ELF-1 (cell line): ENCODE data around the gene NET1.
"Not testable (repeated sequence)": the region's sequence is repeated elsewhere in the genome, so short reads cannot be mapped to it uniquely, and the experiment has no call there.

ENCODE experiments used
- DNase-seq: peaks from one replicate; pipeline ENCODE4 v3.0.0-alpha.2; 2016; ENCODE audit warnings: low read depth, low spot score

The NET1 gene

GRCh38 chr10:5464546-5464945 lies 52.2 kb downstream of the NET1 start:
- no peak for DNase-seq

- no peak for DNase-seq
These were observed 53.7 kb downstream of the NET1 start for GRCh38 chr10:5465976-5466450.

DNA sequence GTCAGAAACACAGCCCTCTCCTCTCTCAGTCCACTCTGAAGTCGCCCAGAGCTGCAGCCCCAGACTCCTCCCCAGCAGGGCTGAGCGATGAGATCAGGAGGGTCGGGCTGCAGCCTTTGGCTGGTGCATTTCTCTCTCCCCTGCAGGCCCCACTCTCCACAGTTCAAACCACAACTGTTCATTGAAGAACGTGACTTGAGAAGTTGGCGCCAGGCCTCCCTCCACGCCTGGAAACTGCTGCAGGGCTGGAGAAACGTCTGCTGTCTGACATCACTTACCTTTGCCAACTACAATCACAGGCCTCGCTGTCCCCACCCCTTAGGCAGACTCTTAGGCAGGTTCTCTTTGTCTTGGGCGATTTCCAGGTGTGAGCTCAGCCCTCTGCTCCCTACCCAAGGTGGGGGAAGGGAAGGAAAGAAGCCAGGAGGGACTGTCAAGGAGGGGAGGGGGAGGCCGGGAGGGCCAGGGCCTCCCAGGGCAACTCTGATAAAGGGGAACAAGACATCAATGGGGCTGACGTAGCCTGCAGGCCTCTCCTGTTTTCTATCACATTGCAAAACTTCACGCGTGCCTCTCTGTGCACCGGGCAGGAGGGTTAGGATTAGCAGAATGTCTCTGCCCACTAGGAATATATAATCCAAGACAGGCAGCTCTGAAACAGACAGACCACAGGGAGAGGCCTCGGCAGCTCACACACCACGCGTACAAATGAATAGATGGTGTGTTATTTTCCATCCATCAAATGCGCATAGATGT lies 54.3 kb downstream of the NET1 start:
- DNase-seq: peak; percentile 99

- no peak for DNase-seq
These were observed 54.8 kb downstream of the NET1 start for GRCh38 chr10:5467207-5467535.

DNA sequence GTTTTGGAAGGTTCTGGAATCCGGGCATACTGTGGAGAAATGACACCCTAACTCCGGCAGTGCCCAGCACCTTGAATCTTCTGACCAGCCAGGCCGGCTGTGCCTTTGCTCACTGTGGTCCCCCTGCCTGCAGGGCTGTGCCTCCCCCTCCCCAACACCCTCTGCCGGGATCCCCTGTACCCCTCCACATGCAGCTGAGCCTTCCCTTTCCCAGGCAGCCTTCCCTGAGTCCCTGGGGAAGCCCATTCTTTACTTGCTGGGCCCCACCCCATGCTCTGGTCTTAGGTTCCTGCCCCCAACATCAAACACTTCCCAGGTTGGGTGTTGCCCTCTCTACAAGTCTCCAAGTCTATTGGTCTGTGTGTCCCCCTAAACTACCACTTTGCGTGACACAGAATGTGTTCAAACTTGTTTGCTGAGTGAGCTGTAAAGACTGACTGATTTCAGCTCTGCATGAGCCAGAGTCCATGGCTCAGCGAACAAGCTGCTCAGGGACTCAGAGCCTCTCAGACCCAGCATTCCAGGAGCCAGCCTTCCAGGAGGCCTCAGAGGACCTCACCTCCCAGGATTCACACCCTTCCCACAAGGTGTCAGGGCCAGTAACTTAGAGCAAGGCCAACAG lies 55.4 kb downstream of the NET1 start:
- no peak for DNase-seq

DNA sequence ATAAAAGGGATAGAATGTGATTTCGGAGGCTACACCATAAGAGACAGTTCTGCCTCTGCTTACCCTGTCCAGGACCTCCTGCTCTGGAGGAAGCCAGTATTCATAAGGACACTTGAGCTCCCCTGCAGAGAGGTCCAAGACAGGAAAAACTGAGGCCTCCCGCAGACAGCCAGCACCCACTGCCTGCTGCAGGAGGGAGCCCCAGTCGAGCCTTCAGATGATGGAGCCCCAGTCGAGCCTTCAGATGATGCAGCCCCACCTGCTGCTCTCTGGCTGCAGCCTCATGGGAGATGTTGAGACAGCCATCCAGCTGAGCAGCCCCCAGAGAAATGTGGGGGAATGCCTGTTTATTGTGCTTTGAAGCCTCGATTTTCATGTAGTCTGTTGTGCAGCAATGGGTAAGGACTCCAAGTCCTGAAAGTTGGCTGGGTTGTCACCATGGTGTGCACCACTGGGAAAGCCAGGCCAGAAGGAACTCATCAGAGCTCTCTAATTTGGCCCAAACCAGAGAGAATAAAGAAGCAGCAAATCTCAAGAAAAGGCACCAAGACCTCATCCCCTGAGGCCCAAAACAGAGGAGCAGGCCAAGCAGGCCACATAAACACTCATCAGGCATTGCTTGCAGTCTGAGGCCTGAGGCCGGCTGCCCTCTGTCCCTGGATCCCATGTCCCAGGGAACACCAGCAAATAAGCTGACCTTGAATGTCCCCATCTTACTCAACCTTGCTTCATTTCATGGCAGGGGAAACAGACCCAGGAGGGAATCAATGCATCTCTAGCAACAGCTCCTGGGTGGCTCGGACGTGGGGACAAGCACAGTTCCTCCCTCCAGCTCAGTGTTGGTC lies 56.1 kb downstream of the NET1 start:
- no peak for DNase-seq

DNA sequence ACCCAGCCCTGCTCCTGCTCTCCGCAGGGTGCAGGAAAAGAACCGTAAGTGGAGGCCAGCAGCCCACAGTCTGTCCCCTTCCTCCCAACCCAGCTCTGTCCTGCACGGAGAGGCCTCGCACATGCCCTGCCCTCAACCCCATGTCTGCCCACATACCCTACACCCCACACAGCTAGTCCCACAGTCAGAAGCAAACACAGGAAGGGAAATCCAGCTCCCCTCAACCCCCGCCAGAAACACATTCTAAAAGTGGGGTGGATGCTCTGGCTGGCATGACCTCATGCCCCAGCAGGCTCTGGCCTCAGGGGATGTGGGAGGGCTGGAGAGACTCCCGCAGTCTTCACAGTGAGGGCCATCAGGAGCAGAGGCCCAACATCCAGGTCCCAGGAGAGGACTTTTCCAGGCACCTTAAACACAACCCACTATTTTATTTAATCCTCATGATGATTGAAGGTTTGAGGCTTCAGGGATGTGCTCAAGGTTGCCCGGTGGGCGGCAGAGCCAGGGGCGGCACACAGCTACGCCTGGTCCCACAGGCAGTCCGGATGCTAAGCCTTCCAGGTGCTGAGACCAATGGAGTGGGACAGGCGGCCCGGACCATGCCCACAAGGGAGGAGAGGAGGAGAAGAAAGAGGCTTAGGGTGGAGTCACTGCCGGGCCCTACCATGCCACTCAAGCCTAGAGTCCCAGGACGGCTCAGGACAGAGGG lies 57.1 kb downstream of the NET1 start:
- no peak for DNase-seq

- DNase-seq: no peak
These were observed 57.9 kb downstream of the NET1 start for GRCh38 chr10:5470062-5470751.

DNA sequence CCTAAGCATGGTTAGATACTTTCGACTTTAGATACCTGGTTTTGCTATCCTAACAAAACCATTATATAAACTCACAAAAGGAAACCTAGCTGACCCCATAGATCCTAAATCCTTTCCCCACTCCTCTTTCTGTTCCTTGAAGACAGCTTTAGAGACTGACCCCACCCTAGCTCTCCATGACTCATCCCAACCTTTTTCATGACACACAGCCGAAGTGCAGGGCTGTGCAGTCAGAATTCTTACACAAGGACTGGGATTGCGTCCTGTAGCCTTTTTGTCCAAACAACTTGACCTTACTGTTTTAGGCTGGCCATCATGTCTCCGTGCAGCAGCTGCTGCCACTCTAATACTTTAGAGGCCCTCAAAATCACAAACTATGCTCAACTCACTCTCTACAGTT lies 62.3 kb downstream of the NET1 start:
- DNase-seq: not testable (repeated sequence)

DNA sequence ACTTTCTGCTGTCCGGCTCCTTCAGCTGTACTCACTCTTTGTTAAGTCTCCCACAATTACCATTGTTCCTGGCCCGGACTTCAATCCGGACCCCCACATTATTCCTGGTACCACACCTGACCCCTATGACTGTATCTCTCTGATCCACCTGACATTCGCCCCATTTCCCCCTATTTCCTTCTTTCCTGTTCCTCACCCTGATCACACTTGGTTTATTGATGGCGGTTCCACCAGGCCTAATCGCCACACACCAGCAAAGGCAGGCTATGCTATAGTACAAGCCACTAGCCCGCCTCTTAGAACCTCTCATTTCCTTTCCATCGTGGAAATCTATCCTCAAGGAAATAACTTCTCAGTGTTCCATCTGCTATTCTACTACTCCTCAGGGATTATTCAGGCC lies 62.7 kb downstream of the NET1 start:
- not testable (repeated sequence) for DNase-seq

DNA sequence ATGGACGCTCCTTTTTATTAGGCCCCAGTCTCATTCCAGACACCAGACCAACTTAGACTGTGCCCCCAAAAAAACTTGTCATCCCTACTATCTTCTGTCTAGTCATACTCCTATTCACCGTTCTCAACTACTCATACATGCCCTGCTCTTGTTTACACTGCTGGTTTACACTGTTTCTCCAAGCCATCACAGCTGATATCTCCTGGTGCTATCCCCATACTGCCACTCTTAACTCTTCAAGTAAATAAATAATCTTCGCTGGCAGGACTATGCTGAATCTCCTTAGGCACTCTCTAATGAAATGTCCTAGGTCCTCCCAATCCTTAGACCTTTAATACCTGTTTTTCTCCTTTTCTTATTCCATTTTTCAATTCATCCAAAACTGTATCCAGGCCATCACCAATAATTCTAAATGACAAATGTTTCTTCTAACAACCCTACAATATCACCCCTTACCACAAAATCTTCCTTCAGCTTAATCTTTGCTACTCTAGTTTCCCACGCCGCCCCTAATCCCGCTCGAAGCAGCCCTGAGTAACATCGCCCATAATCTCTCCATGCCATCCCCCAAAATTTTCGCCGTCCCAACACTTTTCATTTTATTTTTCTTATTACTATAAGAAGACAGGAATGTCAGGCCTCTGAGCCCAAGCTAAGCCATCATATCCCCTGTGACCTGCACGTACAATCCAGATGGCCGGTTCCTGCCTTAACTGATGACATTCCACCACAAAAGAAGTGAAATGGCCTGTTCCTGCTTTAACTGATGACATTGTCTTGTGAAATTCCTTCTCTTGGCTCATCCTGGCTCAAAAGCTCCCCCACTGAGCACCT lies 63.8 kb downstream of the NET1 start:
- not testable (repeated sequence) for DNase-seq

DNA sequence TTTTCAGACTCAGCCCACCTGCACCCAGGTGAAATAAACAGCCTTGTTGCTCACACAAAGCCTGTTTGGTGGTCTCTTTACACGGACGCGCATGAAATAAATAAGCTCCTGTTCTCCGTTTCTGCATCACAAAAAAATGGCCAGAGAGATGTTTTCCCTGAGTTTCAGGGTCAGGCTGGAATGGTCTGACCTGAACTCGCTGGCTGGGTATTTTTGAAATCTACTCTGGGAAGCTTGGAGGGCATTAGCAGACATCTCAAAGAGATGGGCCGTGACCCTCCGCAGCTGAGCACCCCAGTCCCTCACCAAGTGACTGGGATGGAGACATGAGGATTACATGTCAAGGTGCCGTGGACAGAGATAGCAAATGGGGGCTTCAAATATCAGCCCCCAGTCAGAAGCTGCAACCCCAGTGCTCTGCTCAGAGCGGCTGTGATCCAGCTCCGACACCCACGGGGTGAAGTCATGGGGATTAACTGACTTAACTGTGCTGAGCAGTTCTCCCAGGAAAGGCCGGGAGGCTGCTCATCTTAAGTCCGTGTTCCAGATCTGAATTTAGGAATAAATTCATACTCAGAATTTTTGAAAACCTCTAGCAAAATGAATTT lies 64.7 kb downstream of the NET1 start:
- DNase-seq: no peak

GRCh38 chr10:5477948-5478693 lies 65.8 kb downstream of the NET1 start:
- no peak for DNase-seq

DNA sequence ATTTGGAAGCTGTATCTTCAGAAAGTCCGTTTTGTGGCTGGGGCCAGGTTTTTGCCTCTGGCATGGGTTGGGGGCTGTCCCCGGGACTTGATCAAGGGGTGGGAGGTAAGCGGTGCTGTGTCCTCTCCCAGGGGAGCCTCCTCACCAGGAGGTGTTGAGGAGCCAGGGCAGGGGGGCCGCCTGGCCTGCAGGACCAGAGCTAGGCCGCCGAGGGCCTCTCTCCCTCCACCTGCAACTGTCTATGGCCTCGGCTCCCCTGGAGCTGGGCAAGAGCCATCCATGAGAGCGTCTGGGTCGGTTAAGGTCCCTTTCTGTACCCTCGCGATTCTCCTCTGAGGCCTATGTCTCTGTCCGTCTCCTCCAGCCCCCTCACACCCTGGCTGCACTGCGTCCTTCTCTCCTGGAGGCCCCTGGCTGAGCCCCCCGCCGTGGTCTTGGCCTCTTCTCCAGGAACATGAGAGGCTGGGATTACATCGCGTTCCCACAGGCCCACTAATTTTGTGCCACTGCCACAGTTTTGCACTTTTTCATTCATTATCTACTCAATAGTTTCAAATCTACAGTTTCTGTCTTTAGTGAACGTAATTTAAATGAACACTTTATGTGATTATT lies 66.4 kb downstream of the NET1 start:
- no peak for DNase-seq

DNA sequence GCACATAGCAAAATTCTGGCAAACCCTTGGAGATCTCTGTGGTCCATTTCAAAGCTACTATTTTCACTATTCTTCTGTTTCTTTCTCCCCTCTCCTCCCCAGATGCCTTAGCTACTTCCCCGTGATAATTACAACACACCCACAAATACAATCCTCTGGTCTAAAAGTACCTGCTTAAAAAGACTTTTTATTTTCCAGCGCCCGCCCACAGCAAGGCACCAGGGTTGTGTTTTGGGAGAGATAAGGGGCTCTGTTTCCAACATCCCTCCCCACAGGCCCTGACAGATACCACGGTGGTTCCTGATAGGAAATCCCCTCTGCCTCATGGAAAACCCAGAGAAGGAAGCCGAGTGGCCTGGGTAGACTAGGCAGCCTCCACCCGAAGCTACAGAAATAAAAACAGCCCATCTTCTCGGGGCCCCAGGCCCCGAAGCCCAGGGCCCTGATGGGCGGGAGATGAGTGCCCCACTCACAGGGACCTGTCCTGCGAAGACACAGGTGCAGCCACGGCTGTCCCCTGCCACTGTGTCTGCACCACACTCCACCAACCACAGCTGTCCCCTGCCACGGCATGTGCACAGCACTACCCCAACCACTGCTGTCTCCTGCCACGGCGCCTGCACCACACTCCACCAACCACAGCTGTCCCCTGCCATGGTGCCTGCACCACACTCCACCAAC lies 67.3 kb downstream of the NET1 start:
- no peak for DNase-seq

DNA sequence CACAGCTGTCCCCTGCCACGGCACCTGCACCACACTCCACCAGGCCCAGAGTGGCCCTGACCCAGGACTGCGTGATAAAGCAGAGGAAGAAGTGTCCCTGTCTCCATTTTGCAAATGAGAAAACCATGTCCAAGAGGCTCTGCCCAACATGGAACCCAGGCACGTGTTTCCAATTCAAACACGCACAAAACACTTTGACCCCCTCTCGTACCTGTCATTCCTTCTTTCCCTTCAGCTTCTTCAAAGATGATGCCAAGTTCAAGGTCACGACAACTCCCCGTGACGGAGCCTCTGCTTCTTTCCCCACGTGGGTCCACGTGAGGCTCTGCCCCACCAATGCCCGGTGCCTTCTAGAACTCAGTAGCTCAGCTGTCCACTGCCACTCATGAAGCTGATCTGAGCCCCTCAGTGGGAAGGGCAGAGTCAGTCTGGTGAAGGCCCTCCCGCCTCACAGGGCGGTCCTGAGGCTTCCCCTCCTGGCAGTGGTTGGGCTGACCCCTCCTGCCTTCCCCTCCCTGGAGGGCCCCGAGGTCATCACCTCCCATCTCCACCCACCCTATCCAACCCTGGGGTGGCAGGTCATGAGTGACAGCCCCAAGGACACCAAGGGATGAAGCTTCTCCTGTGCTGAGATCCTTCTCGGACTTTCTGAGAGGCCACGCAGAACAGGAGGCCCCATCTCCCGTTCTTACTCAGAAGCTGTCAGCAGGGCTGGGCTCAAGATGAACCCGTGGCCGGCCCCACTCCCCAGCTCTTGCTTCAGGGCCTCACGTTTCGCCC lies 68.0 kb downstream of the NET1 start:
- no peak for DNase-seq

- no peak for DNase-seq
These were observed 68.8 kb downstream of the NET1 start for GRCh38 chr10:5481121-5481520.
